Activated T-cell treated with anti-CD3 and anti-CD28 coated beads for 1 hour (primary cell): ENCODE results near the gene SPACA4.

Experiments used
- DNase-seq: peaks from one replicate; pipeline ENCODE4 v3.0.0-alpha.2; 2020; ENCODE audit warnings: low read depth

SPACA4 gene

GRCh38 chr19:48651683-48652048 lies 45.1 kb downstream of the SPACA4 start:
- no peak for DNase-seq

GRCh38 chr19:48654299-48655059 lies 47.9 kb downstream of the SPACA4 start:
- DNase-seq: no peak

GRCh38 chr19:48656840-48657474 lies 50.4 kb downstream of the SPACA4 start:
- no peak for DNase-seq
